ENCODE results near the gene ARAP1. TPM values are rescaled to one million over a fixed set of nuclear protein-coding genes. Genes with fewer than 3 reads are reported as not detected.

Gene ARAP1
- total RNA-seq, 2 donors from 2014 or later, result 74.4 to 88.3 TPM

GRCh38 chr11:72724021-72724551 is 28.1 kb downstream of the ARAP1 start:
- no peak overlapping the region for H3K4me3 ChIP-seq (ENCODE audit: low read length)
- H3K9me3 Mint-ChIP-seq, result no peaks in the 10 kb centered on the region
- no peak overlapping the region for H3K9ac ChIP-seq (ENCODE audit: extremely low read depth, low read length, poor library complexity, severe bottlenecking)
- peaks cover 14% of the 10 kb centered on the region for H3K36me3 Mint-ChIP-seq (ENCODE audit: low read depth)
- no peak overlapping the region for H3K27ac ChIP-seq (ENCODE audit: low read depth, low read length)
- DNase-seq, result no peak
- H3K4me1 ChIP-seq (ENCODE audit: control insufficient read depth, insufficient read depth, low read length), result peaks cover 6% of the 10 kb centered on the region
- 86 to 92% methylated on average over 1 to 5 of the region's 5 CpGs for WGBS, 2 experiments (ENCODE audit: insufficient coverage in 1 of 2, insufficient read length in 1 of 2)
- no peaks in the 10 kb centered on the region for H3K9me3 ChIP-seq (ENCODE audit: control insufficient read depth, low read length)
- H3K27me3 ChIP-seq (ENCODE audit: control insufficient read depth, insufficient read depth, low read length, poor library complexity, severe bottlenecking), result no peaks in the 10 kb centered on the region
- peaks cover 13% of the 10 kb centered on the region for H3K36me3 ChIP-seq (ENCODE audit: control insufficient read depth, insufficient read depth, low read length)
- TF ChIP-seq CTCF (conservative IDR thresholded peaks at IDR 0.05), result no peak
- no peak overlapping the region for H3K27ac Mint-ChIP-seq
- H3K4me3 Mint-ChIP-seq, result no peak overlapping the region
- no peaks in the 10 kb centered on the region for H3K27me3 Mint-ChIP-seq (ENCODE audit: insufficient read depth)
- peaks cover 32% of the 10 kb centered on the region for H3K4me1 Mint-ChIP-seq

GRCh38 chr11:72723508-72723907 is 28.7 kb downstream of the ARAP1 start:
- no peak overlapping the region for H3K27ac Mint-ChIP-seq

GRCh38 chr11:72722050-72722748 is 30.0 kb downstream of the ARAP1 start:
- peak; percentile 89 for DNase-seq
- Mint-ChIP-seq H3K27ac (peak overlapping the region; percentile 84), H3K4me3 (peak overlapping the region; percentile 21), H3K36me3 (ENCODE audit: low read depth) (peaks cover 23% of the 10 kb centered on the region), H3K9me3 (no peaks in the 10 kb centered on the region), H3K4me1 (peaks cover 28% of the 10 kb centered on the region), H3K27me3 (ENCODE audit: insufficient read depth) (no peaks in the 10 kb centered on the region)
- H3K36me3 ChIP-seq (ENCODE audit: control insufficient read depth, insufficient read depth, low read length), result peaks cover 20% of the 10 kb centered on the region
- H3K4me3 ChIP-seq (ENCODE audit: low read length), result no peak overlapping the region
- H3K9me3 ChIP-seq (ENCODE audit: control insufficient read depth, low read length), result no peaks in the 10 kb centered on the region
- WGBS, 2 experiments (ENCODE audit: insufficient coverage in 1 of 2, insufficient read length in 1 of 2), result 78 to 82% methylated on average over 6 to 10 of the region's 10 CpGs
- TF ChIP-seq CTCF (conservative IDR thresholded peaks at IDR 0.05), result no peak
- H3K9ac ChIP-seq (ENCODE audit: extremely low read depth, low read length, poor library complexity, severe bottlenecking), result no peak overlapping the region
- peak overlapping the region; percentile 8 for H3K27ac ChIP-seq (ENCODE audit: low read depth, low read length)
- H3K4me1 ChIP-seq (ENCODE audit: control insufficient read depth, insufficient read depth, low read length), result peaks cover 6% of the 10 kb centered on the region
- no peaks in the 10 kb centered on the region for H3K27me3 ChIP-seq (ENCODE audit: control insufficient read depth, insufficient read depth, low read length, poor library complexity, severe bottlenecking)

More at GRCh38 chr11:72723508-72723907, 28.7 kb downstream of the ARAP1 start:
- Histone ChIP-seq H3K9ac (ENCODE audit: extremely low read depth, low read length, poor library complexity, severe bottlenecking) (no peak overlapping the region), H3K4me3 (ENCODE audit: low read length) (no peak overlapping the region), H3K4me1 (ENCODE audit: control insufficient read depth, insufficient read depth, low read length) (peaks cover 6% of the 10 kb centered on the region), H3K27ac (ENCODE audit: low read depth, low read length) (no peak overlapping the region), H3K9me3 (ENCODE audit: control insufficient read depth, low read length) (no peaks in the 10 kb centered on the region), H3K36me3 (ENCODE audit: control insufficient read depth, insufficient read depth, low read length) (peaks cover 19% of the 10 kb centered on the region), H3K27me3 (ENCODE audit: control insufficient read depth, insufficient read depth, low read length, poor library complexity, severe bottlenecking) (no peaks in the 10 kb centered on the region)
- Mint-ChIP-seq H3K9me3 (no peaks in the 10 kb centered on the region), H3K4me3 (no peak overlapping the region), H3K36me3 (ENCODE audit: low read depth) (peaks cover 19% of the 10 kb centered on the region), H3K4me1 (peaks cover 32% of the 10 kb centered on the region), H3K27me3 (ENCODE audit: insufficient read depth) (no peaks in the 10 kb centered on the region)
- 90 to 91% methylated on average over 8 to 9 of the region's 9 CpGs for WGBS, 2 experiments (ENCODE audit: insufficient coverage in 1 of 2, insufficient read length in 1 of 2)
- TF ChIP-seq CTCF (conservative IDR thresholded peaks at IDR 0.05), result no peak
- no peak for DNase-seq

Data from endodermal cell (in vitro differentiated cells).